NB4 (cell line): ENCODE results near the gene JMJD1C.

ENCODE experiments used
- POLR2A ChIP-seq: IDR thresholded peaks from 2 replicates; pipeline ENCODE4 v1.6.1; 2011; ENCODE audit warnings: mild to moderate bottlenecking; ENCODE audit not compliant: insufficient read length; ENCODE audit errors: extremely low read depth
- TF ChIP-seq, protein P1 (sequence below): IDR thresholded peaks from one replicate; pipeline ENCODE4 v1.5.1; 2012; ENCODE audit warnings: low read depth, low read length
- TF ChIP-seq, protein P2 (sequence below): IDR thresholded peaks from 2 replicates; pipeline ENCODE4 v1.6.1; 2011; ENCODE audit warnings: low read depth, low read length

DNA sequence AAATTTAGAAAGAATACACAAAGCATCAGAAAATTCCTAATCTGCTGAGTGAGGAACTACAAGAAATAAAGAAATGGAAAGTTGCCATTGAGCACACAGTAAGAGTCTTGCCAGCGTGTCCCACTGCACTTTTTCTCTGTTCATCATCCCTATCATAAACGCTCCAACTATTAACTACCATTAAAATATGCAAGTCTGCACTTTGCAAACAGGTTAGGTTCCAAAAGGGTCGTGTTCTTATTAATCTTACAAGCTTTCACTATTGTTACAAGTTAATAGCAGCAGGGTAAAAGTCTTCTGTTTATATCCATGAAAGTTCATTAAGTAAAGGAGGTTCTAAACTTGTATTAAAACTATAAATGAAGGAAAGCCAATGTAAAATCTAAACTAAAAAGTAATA lies 5.2 kb upstream of the JMJD1C start:
- TF ChIP-seq, protein P1, sequence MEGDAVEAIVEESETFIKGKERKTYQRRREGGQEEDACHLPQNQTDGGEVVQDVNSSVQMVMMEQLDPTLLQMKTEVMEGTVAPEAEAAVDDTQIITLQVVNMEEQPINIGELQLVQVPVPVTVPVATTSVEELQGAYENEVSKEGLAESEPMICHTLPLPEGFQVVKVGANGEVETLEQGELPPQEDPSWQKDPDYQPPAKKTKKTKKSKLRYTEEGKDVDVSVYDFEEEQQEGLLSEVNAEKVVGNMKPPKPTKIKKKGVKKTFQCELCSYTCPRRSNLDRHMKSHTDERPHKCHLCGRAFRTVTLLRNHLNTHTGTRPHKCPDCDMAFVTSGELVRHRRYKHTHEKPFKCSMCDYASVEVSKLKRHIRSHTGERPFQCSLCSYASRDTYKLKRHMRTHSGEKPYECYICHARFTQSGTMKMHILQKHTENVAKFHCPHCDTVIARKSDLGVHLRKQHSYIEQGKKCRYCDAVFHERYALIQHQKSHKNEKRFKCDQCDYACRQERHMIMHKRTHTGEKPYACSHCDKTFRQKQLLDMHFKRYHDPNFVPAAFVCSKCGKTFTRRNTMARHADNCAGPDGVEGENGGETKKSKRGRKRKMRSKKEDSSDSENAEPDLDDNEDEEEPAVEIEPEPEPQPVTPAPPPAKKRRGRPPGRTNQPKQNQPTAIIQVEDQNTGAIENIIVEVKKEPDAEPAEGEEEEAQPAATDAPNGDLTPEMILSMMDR, result no peak
- TF ChIP-seq, protein P2, sequence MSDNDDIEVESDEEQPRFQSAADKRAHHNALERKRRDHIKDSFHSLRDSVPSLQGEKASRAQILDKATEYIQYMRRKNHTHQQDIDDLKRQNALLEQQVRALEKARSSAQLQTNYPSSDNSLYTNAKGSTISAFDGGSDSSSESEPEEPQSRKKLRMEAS, result no peak
- no peak for TF ChIP-seq POLR2A
